Measurements from ENCODE around the gene RNF135. TPM values are rescaled to one million over a fixed set of nuclear protein-coding genes. Genes with fewer than 3 reads are reported as not detected.
"Not testable (repeated sequence)": the region's sequence is repeated elsewhere in the genome, so short reads cannot be mapped to it uniquely, and the experiment has no call there.

RNF135 gene
- total RNA-seq, 4 donors from 2014 or later, result 13.4 to 20.7 (median 16.8) TPM

DNA sequence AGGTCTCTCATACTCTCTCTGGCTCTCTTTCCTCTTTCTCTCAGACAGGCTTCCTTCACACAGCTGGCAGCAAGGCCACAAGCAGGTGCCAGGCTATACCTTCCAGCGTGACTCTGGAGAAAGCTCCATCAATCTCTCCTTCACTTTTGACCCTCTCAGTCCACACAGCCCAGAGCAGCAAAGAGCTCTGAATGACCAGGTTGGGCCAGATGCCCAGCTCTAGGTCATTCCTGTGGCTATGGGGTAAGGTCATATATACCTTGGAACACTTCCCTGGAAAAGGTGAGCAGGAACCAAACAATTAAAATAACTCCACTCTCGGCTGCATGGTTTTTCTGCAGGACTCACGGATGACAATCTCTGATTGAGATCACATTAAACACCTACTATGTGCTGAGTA is 40.3 kb upstream of the RNF135 start:
- no peak overlapping the region for H3K27ac ChIP-seq
- H3K4me1 ChIP-seq, result no peaks in the 10 kb centered on the region
- H3K36me3 ChIP-seq, result no peaks in the 10 kb centered on the region
- no peaks in the 10 kb centered on the region for H3K9me3 ChIP-seq
- TF ChIP-seq, protein P1, sequence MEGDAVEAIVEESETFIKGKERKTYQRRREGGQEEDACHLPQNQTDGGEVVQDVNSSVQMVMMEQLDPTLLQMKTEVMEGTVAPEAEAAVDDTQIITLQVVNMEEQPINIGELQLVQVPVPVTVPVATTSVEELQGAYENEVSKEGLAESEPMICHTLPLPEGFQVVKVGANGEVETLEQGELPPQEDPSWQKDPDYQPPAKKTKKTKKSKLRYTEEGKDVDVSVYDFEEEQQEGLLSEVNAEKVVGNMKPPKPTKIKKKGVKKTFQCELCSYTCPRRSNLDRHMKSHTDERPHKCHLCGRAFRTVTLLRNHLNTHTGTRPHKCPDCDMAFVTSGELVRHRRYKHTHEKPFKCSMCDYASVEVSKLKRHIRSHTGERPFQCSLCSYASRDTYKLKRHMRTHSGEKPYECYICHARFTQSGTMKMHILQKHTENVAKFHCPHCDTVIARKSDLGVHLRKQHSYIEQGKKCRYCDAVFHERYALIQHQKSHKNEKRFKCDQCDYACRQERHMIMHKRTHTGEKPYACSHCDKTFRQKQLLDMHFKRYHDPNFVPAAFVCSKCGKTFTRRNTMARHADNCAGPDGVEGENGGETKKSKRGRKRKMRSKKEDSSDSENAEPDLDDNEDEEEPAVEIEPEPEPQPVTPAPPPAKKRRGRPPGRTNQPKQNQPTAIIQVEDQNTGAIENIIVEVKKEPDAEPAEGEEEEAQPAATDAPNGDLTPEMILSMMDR (IDR thresholded peaks at IDR 0.05), result no peak
- no peak overlapping the region for H3K4me3 ChIP-seq
- no peak for DNase-seq
- H3K27me3 ChIP-seq, result no peaks in the 10 kb centered on the region
- intact Hi-C loops (cut with DNase I; ENCODE audit: low total_unique reads), result no loop called here

DNA sequence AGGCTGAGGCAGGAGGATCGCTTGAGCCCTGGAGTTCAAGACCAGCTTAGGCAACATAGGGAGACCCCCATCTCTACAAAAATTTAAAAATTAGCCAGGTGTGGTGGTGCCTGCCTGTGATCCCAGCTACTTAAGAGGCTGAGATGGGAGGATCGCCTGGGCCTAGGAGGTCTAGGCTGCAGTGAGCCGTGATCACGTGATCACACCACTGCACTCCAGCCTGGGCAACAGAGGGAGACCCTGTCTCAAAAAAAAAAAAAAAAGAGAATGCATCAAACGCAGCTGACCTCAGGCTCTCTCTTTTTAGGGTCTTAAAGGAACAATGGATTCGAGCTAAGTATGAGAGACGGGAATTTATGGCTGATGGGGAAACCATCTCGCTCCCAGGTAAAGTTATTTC is 39.3 kb upstream of the RNF135 start:
- H3K9me3 ChIP-seq; H3K27ac ChIP-seq; H3K27me3 ChIP-seq; DNase-seq; H3K4me1 ChIP-seq; intact Hi-C loops (cut with DNase I; ENCODE audit: low total_unique reads); H3K4me3 ChIP-seq; H3K36me3 ChIP-seq: not testable (repeated sequence)

GRCh38 chr17:30933966-30934365 is 36.9 kb upstream of the RNF135 start:
- Histone ChIP-seq H3K4me3 (no peak overlapping the region), H3K9me3 (no peaks in the 10 kb centered on the region), H3K36me3 (no peaks in the 10 kb centered on the region), H3K27me3 (no peaks in the 10 kb centered on the region), H3K4me1 (no peaks in the 10 kb centered on the region), H3K27ac (no peak overlapping the region)
- intact Hi-C loops (cut with DNase I; ENCODE audit: low total_unique reads), result no loop called here
- TF ChIP-seq, protein P1 (IDR thresholded peaks at IDR 0.05), result no peak
- TF ChIP-seq POLR2A (IDR thresholded peaks at IDR 0.05), result no peak
- DNase-seq, result no peak

GRCh38 chr17:30939051-30939689 is 31.7 kb upstream of the RNF135 start:
- Histone ChIP-seq H3K27ac (no peak overlapping the region), H3K4me3 (no peak overlapping the region), H3K4me1 (no peaks in the 10 kb centered on the region), H3K27me3 (no peaks in the 10 kb centered on the region), H3K9me3 (no peaks in the 10 kb centered on the region), H3K36me3 (no peaks in the 10 kb centered on the region)
- DNase-seq, result no peak
- TF ChIP-seq POLR2A (IDR thresholded peaks at IDR 0.05), result no peak
- TF ChIP-seq, protein P1 (IDR thresholded peaks at IDR 0.05), result no peak
- intact Hi-C loops (cut with DNase I; ENCODE audit: low total_unique reads), result no loop called here

DNA sequence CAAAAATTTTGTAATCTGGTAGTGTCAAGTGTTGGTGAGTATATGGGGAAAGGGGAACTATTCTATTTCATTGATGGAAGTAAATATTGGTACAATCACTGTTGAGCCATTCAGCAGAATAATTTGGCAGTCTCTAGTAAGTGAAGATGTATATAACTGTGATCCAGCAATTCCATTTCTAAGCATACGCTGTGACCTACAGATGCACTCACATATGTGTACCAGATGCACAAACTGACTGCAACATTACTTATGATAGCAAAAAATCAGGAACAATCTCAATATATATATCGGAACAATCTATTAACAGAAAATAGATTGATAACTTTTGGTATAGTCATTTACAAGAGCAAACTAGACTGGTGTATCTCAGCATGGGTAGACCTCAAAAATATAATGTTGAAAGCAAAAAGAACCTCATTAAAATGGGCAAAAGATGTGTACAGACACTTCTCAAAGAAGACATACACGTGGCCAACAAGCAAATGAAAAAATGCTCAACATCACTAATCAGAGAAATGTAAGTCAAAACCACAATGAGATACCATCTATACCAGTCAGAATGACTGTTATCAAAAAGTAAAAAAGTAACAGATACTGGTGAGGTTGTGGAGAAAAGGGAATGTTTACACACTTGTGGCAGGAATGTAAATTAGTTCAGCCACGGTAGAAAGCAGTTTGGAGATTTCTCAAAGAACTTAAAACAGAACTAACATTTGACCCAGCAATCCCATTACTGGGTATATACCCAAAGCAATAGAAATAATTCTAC is 28.3 kb upstream of the RNF135 start:
- H3K27me3 ChIP-seq, result no peaks in the 10 kb centered on the region
- H3K27ac ChIP-seq, result no peak overlapping the region
- H3K9me3 ChIP-seq, result no peaks in the 10 kb centered on the region
- no peak for TF ChIP-seq POLR2A (IDR thresholded peaks at IDR 0.05)
- TF ChIP-seq, protein P1 (IDR thresholded peaks at IDR 0.05), result no peak
- no peak for DNase-seq
- no peak overlapping the region for H3K4me3 ChIP-seq
- no peaks in the 10 kb centered on the region for H3K36me3 ChIP-seq
- H3K4me1 ChIP-seq, result no peaks in the 10 kb centered on the region
- intact Hi-C loops (cut with DNase I; ENCODE audit: low total_unique reads), result no loop called here
